NK-92 (cell line): ENCODE results near the gene MAEA.
"Not testable (repeated sequence)": the region's sequence is repeated elsewhere in the genome, so short reads cannot be mapped to it uniquely, and the experiment has no call there.

Experiments used
- DNase-seq: peaks from one replicate; lab custom pipeline; 2025; ENCODE audit not compliant: unreplicated experiment; lab: John Stamatoyannopoulos, UW

MAEA gene

DNA sequence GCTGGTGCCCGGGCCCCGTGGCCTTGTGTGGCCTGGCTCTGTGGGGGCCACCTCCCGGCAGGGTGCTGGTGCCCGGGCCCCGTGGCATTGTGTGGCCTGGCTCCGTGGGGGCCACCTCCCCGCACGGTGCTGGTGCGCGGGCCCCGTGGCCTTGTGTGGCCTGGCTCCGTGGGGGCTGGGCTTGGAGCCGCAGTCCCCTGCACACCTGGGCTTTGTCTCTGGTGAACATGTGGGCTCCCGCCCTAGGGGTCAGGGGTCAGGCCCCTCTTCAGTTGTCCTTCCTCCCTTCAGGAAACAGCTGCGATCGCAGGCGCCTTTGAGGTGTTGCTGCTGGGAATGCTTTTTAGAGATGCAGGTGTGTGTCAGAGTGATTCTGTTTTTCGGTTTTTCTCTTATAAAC lies 74.5 kb downstream of the MAEA start:
- no peak for DNase-seq

GRCh38 chr4:1364748-1365147 lies 75.1 kb downstream of the MAEA start:
- DNase-seq = no peak

DNA sequence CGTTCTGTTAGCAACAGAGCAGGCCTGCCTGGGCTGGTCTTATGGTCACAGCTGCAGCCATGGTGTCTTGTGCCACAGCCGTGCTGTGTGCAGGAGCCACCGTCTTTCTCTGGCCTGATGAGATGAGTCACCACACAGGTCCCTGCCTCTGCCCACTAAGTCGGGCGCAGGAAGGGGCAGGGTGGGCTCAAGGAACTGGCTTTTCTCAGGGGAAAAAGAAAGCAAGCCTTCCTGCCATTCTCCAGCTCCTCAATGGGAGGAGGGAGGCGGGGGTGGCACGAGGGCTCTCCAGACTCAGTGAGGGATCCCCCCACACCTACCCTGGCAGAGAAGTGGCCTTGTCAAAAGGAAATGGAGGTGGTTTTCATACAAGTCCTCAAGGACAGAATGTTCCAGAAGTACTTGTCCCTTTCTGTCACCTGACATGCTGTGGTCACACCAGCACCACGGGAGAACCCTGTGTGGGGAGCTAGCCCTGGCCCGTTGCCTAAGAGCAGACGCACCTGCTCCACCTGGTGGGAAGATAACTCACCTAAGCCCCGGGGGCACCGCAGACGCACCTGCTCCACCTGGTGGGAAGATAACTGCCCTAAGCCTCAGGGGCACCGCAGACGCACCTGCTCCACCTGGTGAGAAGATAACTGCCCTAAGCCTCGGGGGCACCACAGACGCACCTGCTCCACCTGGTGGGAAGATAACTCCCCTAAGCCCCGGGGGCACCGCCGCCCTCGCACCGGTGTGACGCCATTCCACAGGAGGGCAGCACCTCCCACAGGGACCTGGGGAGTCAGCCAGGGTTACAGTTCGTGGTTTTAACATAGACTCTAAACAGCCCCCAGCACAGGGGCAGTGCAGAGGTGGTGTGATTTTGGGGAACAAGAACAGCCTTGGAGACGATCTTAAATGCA lies 75.8 kb downstream of the MAEA start:
- no peak for DNase-seq

- DNase-seq = no peak
These were observed 76.9 kb downstream of the MAEA start for GRCh38 chr4:1366371-1367229.

- DNase-seq = no peak
These were observed 77.7 kb downstream of the MAEA start for GRCh38 chr4:1367230-1367935.

DNA sequence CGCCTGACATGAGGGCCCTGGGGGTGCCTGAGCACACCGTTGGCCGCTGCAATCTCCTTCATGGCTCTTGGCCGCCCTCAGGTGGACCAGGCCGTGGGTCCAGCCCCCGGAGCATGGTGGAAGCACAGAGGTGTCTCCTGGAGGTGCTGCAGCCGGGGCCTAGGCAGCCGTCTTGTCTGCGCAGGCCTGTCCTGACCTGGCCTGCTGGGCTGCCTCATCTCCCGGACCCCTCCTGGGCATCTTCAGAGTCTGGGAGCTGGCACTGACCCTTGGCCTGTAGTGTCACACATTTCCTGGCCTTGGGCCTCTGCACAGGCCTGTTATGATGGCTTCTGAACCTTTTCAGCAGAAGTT lies 78.2 kb downstream of the MAEA start:
- no peak for DNase-seq

GRCh38 chr4:1368421-1369090 lies 78.9 kb downstream of the MAEA start:
- no peak for DNase-seq

GRCh38 chr4:1369091-1369450 lies 79.4 kb downstream of the MAEA start:
- no peak for DNase-seq

GRCh38 chr4:1369479-1370079 lies 79.9 kb downstream of the MAEA start:
- DNase-seq = no peak

GRCh38 chr4:1370321-1371124 lies 80.8 kb downstream of the MAEA start:
- DNase-seq = no peak

DNA sequence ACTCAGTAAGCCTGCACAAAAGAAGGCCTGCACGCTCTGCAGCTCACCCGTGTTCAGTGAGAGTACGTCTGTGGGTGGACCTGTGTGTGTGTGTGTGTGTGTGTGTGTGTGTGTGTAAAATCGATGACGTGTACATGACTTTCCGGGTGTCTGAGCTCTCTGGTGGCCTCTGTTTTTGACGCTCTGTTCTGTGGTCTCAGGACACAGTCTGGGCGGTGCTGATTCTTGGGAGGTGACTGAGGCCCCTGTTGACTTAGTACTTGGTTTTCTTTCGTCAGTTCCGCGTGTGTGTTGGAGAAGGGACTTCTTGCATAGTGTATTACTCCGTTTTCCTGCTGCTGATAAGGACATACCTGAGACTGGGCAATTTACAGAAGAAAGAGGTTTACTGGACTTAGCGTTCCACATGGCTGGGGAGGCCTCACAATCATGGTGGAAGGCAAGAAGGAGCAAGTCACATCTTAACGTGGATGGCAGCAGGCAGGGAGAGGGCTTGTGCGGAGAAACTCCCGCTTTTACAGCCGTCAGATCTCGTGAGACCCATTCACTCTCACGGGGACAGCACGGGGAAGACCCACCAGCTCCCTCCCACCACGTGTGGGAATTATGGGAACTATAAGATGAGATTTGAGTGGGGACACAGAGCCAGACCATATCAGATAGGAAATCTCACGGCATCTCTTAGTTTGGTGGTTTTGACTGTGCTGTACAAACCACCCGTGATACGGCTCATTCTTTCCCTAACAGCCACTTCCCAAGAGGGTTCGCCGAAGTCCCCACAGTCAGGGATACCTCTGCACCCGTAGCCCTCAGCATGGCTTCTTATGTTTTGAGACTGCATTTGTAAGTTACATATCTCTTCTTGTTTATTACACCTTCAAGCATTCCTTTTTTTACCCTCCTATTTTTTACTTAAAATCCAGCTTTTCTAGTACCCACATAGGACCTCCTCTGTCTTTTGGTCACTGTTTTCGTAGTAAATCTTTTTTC lies 81.8 kb downstream of the MAEA start:
- DNase-seq = no peak

DNA sequence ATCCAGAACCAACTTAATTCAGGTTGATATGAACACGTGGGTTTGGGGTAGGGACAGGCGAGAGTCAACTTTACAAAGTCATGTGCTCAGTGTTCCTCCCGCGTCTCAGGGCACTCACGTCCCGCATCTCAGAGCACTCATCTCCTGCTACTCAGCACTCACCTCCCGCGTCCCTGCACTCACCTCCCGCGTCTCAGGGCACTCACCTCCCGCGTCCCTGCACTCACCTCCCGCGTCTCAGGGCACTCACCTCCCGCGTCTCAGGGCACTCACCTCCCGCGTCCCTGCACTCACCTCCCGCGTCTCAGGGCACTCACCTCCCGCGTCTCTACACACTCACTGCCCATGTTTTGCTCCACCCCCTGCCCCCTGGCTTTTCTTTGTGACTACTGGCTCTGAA lies 82.9 kb downstream of the MAEA start:
- DNase-seq = not testable (repeated sequence)

DNA sequence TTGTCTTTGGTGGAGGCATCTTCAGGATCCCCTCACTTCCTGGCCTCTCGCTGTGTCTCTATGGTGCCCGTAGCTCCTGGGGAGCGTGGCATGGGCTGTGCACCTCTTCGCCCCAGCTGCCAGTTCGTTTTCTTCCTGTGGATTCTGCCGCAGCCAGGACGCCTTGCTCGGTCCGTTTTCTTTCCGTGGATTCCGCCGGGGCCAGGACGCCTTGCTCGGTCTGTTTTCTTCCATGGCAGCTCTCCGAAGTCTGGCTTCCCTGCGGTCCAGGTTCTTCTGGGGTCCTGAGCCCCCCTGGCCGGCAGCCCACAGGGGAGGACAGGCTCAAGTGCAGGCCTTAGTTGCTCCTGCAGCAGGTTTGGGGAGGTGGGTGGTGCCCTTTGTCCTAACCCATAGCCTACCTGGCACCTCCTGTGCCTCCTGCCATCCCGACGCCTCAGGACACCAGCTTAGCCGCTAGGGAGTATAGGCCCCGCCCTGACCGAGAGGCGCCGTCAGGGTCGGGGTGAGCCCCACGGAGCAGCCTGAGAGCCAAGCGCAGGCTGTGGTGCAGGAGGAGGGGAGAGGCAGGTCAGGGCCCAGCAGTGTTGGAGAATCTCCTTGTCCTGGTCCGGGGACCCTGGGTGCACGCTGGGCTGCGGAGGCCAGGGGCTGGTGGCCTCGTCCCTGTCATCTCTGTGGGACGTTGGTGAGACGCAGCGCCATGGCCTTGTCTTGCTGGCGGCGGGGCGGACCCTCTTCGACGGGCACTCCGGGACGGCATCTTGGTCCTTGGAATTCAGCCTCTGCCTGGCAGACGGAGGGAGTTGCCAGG lies 84.4 kb downstream of the MAEA start:
- DNase-seq = no peak

GRCh38 chr4:1374706-1375045 lies 85.0 kb downstream of the MAEA start:
- no peak for DNase-seq

DNA sequence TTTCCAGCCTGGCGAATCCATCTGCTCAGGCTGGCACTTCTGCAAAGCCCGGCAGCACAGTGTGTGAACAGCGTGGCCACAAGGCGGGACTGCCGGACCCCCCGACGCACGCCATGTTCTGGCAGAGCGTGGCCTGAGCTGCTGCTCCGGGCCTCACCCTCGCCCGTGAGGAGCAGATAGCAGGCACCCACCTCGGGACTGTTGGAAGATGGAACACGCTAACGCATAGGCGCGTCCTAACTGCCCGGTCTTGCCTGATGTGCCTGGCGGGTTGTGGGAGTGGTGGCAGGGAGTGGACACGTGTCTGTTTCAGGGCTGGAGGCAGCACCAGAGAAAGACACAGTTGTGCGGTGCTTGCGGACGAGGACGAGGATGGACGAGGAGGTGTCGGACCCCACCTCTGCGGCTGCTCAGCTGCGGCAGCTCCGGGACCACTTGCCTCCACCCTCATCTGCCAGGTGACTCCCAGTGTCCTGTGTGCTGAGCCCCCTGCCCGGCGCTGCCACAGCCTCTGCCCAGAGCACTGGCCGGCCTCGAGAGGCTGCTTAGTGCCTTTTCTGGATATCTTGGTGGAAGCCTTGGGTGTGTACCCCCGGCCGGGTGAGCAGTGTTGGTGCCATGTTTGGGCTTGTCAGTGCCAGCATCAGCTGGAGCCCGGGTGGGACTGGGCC lies 85.5 kb downstream of the MAEA start:
- no peak for DNase-seq

DNA sequence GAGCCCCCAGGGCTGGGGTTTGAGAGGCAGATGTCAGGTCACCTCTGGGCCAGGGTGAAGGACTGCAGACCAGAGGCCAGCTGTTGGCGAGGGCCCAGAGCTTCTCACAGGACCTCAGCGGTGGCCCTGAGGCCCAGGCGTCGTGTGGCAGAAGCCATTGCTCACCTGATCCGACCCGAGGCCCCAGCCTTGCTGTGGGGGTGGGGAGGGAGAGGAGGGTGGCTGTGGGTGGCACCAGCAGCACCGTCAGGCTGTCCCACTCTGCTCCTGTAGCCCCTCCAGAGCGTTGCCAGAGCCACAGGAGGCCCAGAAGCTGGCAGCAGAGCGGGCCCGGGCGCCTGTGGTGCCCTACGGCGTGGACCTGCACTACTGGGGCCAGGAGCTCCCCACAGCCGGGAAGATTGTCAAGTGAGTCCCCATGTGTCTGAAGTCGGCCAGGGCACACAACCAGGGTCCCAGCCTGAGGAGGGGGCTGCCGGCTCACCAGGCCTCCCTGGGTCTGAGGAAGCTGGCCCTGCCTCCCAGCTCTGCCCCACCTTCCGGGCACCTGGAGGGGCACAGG lies 86.2 kb downstream of the MAEA start:
- no peak for DNase-seq

DNA sequence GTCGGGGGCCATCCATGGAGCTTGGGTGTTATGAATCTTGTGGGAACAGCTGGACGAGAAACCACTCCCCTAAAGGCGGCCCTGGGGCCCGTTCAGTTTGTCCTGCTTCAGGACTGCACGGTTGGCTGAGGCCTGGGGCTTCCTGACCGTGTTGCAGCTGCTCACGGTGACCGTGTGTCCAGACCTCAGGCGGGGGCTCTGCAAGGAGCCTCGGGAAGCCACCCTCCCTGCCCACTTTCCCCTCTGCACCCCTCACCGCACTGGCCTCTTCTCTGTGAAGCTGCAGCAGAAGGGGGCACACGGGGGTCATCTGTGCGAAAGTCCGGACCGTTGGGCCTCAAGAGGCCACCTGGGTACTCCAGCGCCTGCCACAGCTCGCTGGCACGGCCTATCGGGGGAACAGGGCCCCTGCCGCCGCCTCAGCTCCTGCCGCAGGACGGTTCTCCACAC lies 86.7 kb downstream of the MAEA start:
- DNase-seq = no peak
